ENCODE measurements around the gene THSD4.

DNA sequence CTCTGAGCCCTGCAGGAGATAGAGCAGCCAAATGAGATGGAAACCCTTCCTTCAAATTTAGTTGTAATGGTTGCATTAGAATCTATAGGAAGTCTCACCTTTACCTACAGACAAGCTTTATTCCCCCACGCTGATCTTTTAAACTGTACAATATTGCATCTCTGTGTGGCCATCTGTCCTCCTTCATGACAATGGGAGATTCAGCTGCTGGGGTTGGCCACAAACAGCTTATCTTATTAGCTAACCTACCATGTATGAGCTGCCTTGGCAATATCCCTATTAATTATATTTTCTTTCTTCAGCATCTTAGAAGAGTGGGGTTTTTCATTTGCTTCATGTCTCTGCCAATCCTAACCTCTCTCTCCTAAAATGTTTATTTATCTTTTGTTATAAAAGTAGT, 456.4 kb downstream of the THSD4 start:
- TF ChIP-seq, protein P1, sequence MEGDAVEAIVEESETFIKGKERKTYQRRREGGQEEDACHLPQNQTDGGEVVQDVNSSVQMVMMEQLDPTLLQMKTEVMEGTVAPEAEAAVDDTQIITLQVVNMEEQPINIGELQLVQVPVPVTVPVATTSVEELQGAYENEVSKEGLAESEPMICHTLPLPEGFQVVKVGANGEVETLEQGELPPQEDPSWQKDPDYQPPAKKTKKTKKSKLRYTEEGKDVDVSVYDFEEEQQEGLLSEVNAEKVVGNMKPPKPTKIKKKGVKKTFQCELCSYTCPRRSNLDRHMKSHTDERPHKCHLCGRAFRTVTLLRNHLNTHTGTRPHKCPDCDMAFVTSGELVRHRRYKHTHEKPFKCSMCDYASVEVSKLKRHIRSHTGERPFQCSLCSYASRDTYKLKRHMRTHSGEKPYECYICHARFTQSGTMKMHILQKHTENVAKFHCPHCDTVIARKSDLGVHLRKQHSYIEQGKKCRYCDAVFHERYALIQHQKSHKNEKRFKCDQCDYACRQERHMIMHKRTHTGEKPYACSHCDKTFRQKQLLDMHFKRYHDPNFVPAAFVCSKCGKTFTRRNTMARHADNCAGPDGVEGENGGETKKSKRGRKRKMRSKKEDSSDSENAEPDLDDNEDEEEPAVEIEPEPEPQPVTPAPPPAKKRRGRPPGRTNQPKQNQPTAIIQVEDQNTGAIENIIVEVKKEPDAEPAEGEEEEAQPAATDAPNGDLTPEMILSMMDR (IDR thresholded peaks at IDR 0.05) = no peak
- no peak for TF ChIP-seq POLR2A (IDR thresholded peaks at IDR 0.05)

Data from thyroid gland (tissue), 4 donors.